WERI-Rb-1 (cell line): ENCODE measurements around the gene IFT43.

Experiments
- DNase-seq: peaks from one replicate; pipeline ENCODE4 v3.0.0-alpha.2; 2020
- H3K27ac ChIP-seq: fragments of 250-450 bp; sonication (Bioruptor Pico); 2 replicates; pipeline ENCODE4 v1.5.1; 2020; ENCODE audit warnings: mild to moderate bottlenecking, moderate library complexity
- H3K27me3 ChIP-seq: fragments of 250-450 bp; sonication (Bioruptor Pico); 2 replicates; pipeline ENCODE4 v1.5.1; 2021; ENCODE audit warnings: mild to moderate bottlenecking, low read depth, moderate library complexity; ENCODE audit not compliant: insufficient read depth, severe bottlenecking
- H3K36me3 ChIP-seq: fragments of 250-450 bp; sonication (Bioruptor Pico); 2 replicates; pipeline ENCODE4 v1.5.1; 2020; ENCODE audit warnings: mild to moderate bottlenecking, moderate library complexity
- H3K4me3 ChIP-seq: 2 replicates; pipeline ENCODE4 v1.5.1; 2011; ENCODE audit warnings: low read depth, mild to moderate bottlenecking, control low read depth, low read length
- H3K9me3 ChIP-seq: fragments of 250-450 bp; sonication (Bioruptor Pico); 2 replicates; pipeline ENCODE4 v1.5.1; 2021; ENCODE audit warnings: mild to moderate bottlenecking, moderate library complexity; ENCODE audit not compliant: severe bottlenecking
- TF ChIP-seq, protein P1 (sequence below): IDR thresholded peaks from 2 replicates; pipeline ENCODE4 v1.5.1; 2011; ENCODE audit warnings: low read depth, mild to moderate bottlenecking, control low read depth, inconsistent platforms, low read length

Gene IFT43

DNA sequence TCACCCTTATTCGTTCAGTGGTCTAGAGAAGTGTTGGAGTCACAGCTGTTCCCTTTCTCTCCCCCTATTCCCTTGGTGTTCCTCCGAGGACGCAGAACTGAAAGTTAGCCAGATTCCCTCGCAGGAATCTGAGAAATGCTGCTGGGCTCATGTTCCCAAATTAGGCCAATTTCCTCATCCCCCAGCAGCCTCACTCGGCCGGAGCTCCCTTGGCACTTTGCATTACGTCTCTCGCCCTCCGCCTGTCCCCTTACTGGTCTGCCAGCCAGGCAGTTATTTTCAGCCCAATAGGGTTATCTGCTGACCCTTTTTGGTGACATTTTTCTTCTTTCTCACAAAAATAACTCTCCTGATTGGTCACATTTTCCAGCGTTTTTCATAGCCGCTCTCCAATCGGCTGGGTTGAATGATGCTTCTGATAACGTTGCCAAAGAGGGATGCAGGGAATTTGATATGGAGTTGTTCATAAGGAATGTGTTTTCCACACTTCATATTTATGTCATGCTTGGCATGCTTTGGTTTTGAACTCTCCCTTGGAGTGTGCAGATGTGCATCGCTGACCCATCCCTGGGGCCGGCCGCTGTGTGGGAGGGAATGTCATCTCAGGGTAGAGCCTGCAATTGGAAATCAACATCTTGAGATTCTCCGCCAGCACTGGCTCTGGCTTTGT is 9.9 kb downstream of the IFT43 start:
- Histone ChIP-seq H3K36me3 (peaks cover 9% of the 10 kb centered on the region), H3K27ac (no peak overlapping the region)

GRCh38 chr14:75996488-75996887 is 10.9 kb downstream of the IFT43 start:
- TF ChIP-seq, protein P1, sequence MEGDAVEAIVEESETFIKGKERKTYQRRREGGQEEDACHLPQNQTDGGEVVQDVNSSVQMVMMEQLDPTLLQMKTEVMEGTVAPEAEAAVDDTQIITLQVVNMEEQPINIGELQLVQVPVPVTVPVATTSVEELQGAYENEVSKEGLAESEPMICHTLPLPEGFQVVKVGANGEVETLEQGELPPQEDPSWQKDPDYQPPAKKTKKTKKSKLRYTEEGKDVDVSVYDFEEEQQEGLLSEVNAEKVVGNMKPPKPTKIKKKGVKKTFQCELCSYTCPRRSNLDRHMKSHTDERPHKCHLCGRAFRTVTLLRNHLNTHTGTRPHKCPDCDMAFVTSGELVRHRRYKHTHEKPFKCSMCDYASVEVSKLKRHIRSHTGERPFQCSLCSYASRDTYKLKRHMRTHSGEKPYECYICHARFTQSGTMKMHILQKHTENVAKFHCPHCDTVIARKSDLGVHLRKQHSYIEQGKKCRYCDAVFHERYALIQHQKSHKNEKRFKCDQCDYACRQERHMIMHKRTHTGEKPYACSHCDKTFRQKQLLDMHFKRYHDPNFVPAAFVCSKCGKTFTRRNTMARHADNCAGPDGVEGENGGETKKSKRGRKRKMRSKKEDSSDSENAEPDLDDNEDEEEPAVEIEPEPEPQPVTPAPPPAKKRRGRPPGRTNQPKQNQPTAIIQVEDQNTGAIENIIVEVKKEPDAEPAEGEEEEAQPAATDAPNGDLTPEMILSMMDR = no peak
- Histone ChIP-seq H3K36me3 (peaks cover 11% of the 10 kb centered on the region; the same call in 1 of the 2 replicates), H3K27me3 (no peaks in the 10 kb centered on the region), H3K27ac (no peak overlapping the region), H3K9me3 (no peaks in the 10 kb centered on the region), H3K4me3 (no peak overlapping the region)
- no peak for DNase-seq

More for the DNA sequence above, 9.9 kb downstream of the IFT43 start:
- no peaks in the 10 kb centered on the region for H3K9me3 ChIP-seq
- TF ChIP-seq, protein P1 = no peak
- no peaks in the 10 kb centered on the region for H3K27me3 ChIP-seq
- no peak overlapping the region for H3K4me3 ChIP-seq
- no peak for DNase-seq

DNA sequence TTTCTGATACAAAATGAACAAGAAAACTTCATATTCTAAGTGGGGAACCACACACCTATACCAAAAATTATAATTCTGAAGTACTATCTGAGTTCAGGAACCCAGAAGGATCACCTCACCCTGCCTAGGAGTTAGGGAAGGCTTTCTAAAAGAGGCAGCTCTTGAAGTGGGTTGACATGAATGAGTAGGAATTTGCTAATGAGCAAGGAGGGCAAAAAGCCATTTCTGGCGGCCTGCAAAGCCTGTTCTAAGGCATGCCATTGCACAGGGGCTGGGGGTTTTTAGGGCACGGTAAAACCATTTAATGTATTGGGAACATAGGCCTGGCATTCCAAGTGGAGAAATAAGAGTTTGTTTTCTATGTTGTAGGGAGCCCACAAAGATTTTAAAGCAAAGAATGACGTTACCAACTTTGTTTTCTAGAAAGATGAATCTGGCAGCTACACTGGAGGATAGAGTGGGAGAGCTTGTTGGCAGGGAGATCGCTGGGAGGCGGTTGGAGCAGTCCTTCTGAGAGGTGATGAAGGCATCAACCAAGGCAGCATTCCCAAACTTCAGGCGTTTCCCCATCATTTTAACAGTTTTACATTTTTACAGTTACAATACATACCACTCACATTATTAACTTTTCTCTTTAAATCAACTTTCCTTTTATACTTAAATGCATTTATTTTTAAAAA is 14.1 kb downstream of the IFT43 start:
- TF ChIP-seq, protein P1 = no peak
- DNase-seq = no peak
- no peaks in the 10 kb centered on the region for H3K27me3 ChIP-seq
- H3K4me3 ChIP-seq = no peak overlapping the region
- H3K27ac ChIP-seq = no peak overlapping the region
- H3K9me3 ChIP-seq = no peaks in the 10 kb centered on the region
- peaks cover 8% of the 10 kb centered on the region; the same call in 1 of the 2 replicates for H3K36me3 ChIP-seq

DNA sequence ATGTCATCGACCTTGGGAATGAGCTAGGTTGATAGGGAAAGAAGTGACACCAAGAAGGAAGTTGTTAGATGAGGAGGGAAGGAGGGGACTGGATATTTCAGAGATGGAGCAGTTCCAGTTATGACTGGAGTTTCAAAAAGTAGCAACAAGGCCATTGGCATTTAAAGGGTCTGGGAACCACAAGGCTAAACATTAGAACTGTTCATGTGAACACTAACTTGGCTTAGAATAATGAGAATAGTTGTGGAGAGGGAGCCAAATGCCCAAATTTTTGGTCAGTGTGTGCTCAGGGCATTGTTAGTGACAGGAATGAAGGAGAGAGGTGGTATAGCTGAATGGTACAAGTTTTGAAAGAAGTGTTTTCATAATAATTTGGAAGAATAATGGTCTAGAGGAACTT is 16.8 kb downstream of the IFT43 start:
- H3K36me3 ChIP-seq = peaks cover 5% of the 10 kb centered on the region; the same call in 1 of the 2 replicates
- DNase-seq = no peak

DNA sequence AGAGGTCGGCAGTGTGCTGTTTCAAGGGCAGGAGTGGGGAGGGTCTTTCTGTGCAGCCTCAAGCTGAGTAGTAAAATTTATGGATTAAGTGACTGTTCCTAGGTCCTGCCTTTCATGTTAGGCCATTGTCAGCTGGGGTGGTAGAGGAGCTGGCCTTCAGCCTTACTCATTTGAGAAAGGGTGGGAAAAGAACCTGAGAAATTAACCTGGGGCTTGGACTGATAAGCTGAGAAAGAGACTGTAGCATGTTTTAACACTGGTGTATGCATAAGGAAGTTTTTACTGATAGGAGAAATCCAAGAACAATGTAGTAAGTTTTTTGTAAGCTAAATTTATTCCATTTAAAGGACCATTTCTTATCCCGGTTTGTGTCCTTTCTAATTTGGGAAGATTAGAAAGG is 20.7 kb downstream of the IFT43 start:
- peaks cover 2% of the 10 kb centered on the region for H3K9me3 ChIP-seq
- no peak overlapping the region for H3K4me3 ChIP-seq
- no peaks in the 10 kb centered on the region for H3K27me3 ChIP-seq
- no peaks in the 10 kb centered on the region; the same call in 1 of the 2 replicates for H3K36me3 ChIP-seq
- TF ChIP-seq, protein P1 = no peak
- no peak overlapping the region for H3K27ac ChIP-seq
- no peak for DNase-seq

More for the DNA sequence above, 16.8 kb downstream of the IFT43 start:
- H3K4me3 ChIP-seq = no peak overlapping the region
- peaks cover 2% of the 10 kb centered on the region for H3K9me3 ChIP-seq
- H3K27ac ChIP-seq = no peak overlapping the region
- no peaks in the 10 kb centered on the region for H3K27me3 ChIP-seq
- TF ChIP-seq, protein P1 = no peak
